GM10266 (cell line): Measurements from ENCODE around the gene PSEN1.

Experiments
- DNase-seq: peaks from one replicate; pipeline ENCODE4 v3.0.0; 2012; ENCODE audit errors: extremely low spot score
- CTCF ChIP-seq: IDR thresholded peaks from 2 replicates; pipeline ENCODE4 v1.5.1; 2012; ENCODE audit warnings: mild to moderate bottlenecking, low read depth; ENCODE audit not compliant: control insufficient read depth, insufficient read depth; ENCODE audit errors: missing control alignments

PSEN1 gene

GRCh38 chr14:73264885-73265720, 128.8 kb downstream of the PSEN1 start:
- DNase-seq, result no peak
- TF ChIP-seq CTCF, result no peak

GRCh38 chr14:73265721-73266046, 129.4 kb downstream of the PSEN1 start:
- no peak for DNase-seq
- TF ChIP-seq CTCF, result no peak

- no peak for DNase-seq
- TF ChIP-seq CTCF, result no peak
Observed at GRCh38 chr14:73266317-73266716, 130.0 kb downstream of the PSEN1 start.

GRCh38 chr14:73267474-73267873, 131.2 kb downstream of the PSEN1 start:
- TF ChIP-seq CTCF, result no peak
- DNase-seq, result no peak

- DNase-seq, result peak; percentile 61
Observed at GRCh38 chr14:73269729-73270531, 133.6 kb downstream of the PSEN1 start.

GRCh38 chr14:73272393-73272792, 136.1 kb downstream of the PSEN1 start:
- no peak for DNase-seq
- no peak for TF ChIP-seq CTCF

More at GRCh38 chr14:73269729-73270531, 133.6 kb downstream of the PSEN1 start:
- TF ChIP-seq CTCF, result no peak
